Gastroesophageal sphincter (tissue), 4 donors: Measurements from ENCODE around the gene MSH6. TPM values are rescaled to one million over a fixed set of nuclear protein-coding genes. Genes with fewer than 3 reads are reported as not detected.

Experiments used
- ATAC-seq: fragments of 150-250 bp; one replicate; pipeline ENCODE4 v1.9.1; 2016; ENCODE audit warnings: mild to moderate bottlenecking, moderate library complexity
- H3K27ac ChIP-seq, 4 donors: fragments of 200-600 bp; sonication (generic) in 3 of 4; 1 replicate in 3 of 4; 2 replicates in 1 of 4; pipeline ENCODE4 v1.5.1; 2016 to 2019
- H3K27me3 ChIP-seq: fragments of 200-600 bp; sonication (generic); one replicate; pipeline ENCODE4 v1.5.1; 2019
- H3K36me3 ChIP-seq, 2 donors: fragments of 200-600 bp; sonication (generic); one replicate each; pipeline ENCODE4 v1.5.1; 2019; ENCODE audit warnings: control low read depth in 1 of 2
- H3K4me1 ChIP-seq, 3 donors: fragments of 200-600 bp; sonication (generic); 1 replicate in 2 of 3; 2 replicates in 1 of 3; pipeline ENCODE4 v1.5.1; 2016 to 2019; ENCODE audit warnings: control low read depth in 2 of 3
- H3K4me3 ChIP-seq, 2 donors: fragments of 200-600 bp; sonication (generic); one replicate each; pipeline ENCODE4 v1.5.1; 2019; ENCODE audit warnings: mild to moderate bottlenecking in 1 of 2, moderate library complexity in 1 of 2
- H3K9me3 ChIP-seq, 3 donors: fragments of 200-600 bp; sonication (generic); one replicate each; pipeline ENCODE4 v1.5.1; 2017 to 2019; ENCODE audit warnings: control low read depth in 2 of 3
- EP300 ChIP-seq: sonication (generic); formaldehyde crosslinking; IDR thresholded peaks from one replicate; pipeline ENCODE4 v1.6.1; 2017; ENCODE audit warnings: antibody characterized with exemption, mild to moderate bottlenecking
- POLR2A ChIP-seq, 2 donors: fragments of 450-650 bp; IDR thresholded peaks; one replicate each; pipeline ENCODE4 v1.6.1; 2017; ENCODE audit warnings: antibody characterized with exemption in 2 of 2, mild to moderate bottlenecking in 2 of 2, moderate library complexity in 1 of 2
- POLR2AphosphoS5 ChIP-seq: sonication (generic); formaldehyde crosslinking; IDR thresholded peaks from one replicate; pipeline ENCODE4 v1.6.1; 2017; ENCODE audit warnings: antibody characterized with exemption
- WGBS, 2 donors: methylation state at CpG; one replicate each; pipeline ENCODE4 v1.1.5; 2018; ENCODE audit warnings: low coverage in 1 of 2; 5-methylcytosine and 5-hydroxymethylcytosine counted together
- total RNA-seq, 4 donors: library from RNA; depleted of rRNA; stranded (reverse); fragments of >200 nt; gene quantifications; one replicate each; pipeline ENCODE4 v1.1.0, GENCODE V29; 2016
- TF ChIP-seq, protein P1 (sequence below), 4 experiments: fragments of 200-600 bp in 2 of 4; fragments of 450-650 bp in 2 of 4; sonication (generic) in 1 of 4; IDR thresholded peaks; one replicate each; pipeline ENCODE4 v1.5.1; 2017 to 2019; ENCODE audit warnings: antibody characterized with exemption in 4 of 4, mild to moderate bottlenecking in 2 of 4, moderate library complexity in 2 of 4

MSH6 gene
- total RNA-seq, 4 donors from 2014 or later: 31.1 to 57.0 (median 48.1) TPM

DNA sequence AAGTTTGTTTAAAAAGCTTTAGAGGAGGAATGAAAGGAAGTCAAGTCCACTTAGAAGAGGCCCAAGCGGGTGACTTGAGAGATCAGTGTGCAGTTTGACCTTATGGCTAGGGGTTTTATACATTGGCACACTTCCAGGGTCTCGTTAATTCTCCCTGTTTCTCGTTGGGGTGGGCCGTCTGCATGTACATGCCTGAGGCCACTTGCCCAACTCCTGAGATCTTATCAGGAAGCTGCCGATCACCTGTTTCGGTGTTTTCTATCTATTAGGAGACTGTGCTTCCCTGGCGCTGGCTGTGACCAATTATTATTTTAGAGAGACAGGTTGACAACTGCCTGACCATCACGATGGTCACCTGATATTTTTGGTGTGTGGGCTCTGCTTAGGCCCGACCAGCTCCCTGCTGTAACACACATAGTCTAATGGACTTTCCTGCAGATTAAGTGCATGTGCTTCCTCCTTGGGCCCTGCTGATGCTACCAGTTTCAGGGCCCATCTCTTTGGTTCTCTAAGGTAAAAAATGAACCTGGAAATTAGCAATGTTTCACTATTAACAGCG lies 31.0 kb upstream of the MSH6 start:
- Histone ChIP-seq H3K9me3 (peaks cover 0 to 15% (median 0%) of the 10 kb centered on the region in 3 donors), H3K4me1 (no peaks in the 10 kb centered on the region), H3K27me3 (peaks cover 9% of the 10 kb centered on the region), H3K4me3 (no peak overlapping the region), H3K36me3 (no peaks in the 10 kb centered on the region), H3K27ac (no peak overlapping the region)
- TF ChIP-seq POLR2A (IDR thresholded peaks at IDR 0.05) (no peak), POLR2AphosphoS5 (no peak), EP300 (no peak)
- TF ChIP-seq, protein P1, sequence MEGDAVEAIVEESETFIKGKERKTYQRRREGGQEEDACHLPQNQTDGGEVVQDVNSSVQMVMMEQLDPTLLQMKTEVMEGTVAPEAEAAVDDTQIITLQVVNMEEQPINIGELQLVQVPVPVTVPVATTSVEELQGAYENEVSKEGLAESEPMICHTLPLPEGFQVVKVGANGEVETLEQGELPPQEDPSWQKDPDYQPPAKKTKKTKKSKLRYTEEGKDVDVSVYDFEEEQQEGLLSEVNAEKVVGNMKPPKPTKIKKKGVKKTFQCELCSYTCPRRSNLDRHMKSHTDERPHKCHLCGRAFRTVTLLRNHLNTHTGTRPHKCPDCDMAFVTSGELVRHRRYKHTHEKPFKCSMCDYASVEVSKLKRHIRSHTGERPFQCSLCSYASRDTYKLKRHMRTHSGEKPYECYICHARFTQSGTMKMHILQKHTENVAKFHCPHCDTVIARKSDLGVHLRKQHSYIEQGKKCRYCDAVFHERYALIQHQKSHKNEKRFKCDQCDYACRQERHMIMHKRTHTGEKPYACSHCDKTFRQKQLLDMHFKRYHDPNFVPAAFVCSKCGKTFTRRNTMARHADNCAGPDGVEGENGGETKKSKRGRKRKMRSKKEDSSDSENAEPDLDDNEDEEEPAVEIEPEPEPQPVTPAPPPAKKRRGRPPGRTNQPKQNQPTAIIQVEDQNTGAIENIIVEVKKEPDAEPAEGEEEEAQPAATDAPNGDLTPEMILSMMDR (IDR thresholded peaks at IDR 0.05): no peak
- 52 to 69% methylated on average over 7 to 8 of the region's 10 CpGs for WGBS, 2 donors
- no peak for ATAC-seq

DNA sequence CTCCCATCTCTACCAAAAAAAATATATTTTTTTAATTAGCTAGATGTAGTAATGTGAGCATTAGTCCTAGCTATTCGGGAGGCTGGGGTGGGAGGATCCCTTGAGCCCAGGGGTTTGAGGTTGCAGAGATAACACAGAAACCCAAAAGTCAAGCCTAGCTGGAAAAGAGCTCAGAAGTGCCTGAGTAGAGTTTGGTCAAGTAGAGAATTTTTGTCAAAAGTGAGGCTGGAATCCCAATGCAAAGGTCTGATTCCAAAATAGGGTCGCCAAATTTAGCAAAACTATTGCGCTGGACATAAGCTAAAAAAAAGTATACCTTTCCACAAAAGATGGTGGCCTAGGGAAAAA lies 15.5 kb upstream of the MSH6 start:
- no peak for TF ChIP-seq POLR2A (IDR thresholded peaks at IDR 0.05)
- TF ChIP-seq, protein P1 (IDR thresholded peaks at IDR 0.05): no peak
- no peak for TF ChIP-seq EP300
- TF ChIP-seq POLR2AphosphoS5: no peak
- WGBS, 2 donors: 60 to 64% methylated on average over 3 of the region's 3 CpGs
- no peak for ATAC-seq
- Histone ChIP-seq H3K4me3 (peak overlapping the region in 1 of 2 donors; percentile 12), H3K36me3 (no peaks in the 10 kb centered on the region), H3K27ac (no peak overlapping the region), H3K9me3 (no peaks in the 10 kb centered on the region), H3K4me1 (peaks cover 0 to 8% (median 0%) of the 10 kb centered on the region in 3 donors), H3K27me3 (no peaks in the 10 kb centered on the region)

DNA sequence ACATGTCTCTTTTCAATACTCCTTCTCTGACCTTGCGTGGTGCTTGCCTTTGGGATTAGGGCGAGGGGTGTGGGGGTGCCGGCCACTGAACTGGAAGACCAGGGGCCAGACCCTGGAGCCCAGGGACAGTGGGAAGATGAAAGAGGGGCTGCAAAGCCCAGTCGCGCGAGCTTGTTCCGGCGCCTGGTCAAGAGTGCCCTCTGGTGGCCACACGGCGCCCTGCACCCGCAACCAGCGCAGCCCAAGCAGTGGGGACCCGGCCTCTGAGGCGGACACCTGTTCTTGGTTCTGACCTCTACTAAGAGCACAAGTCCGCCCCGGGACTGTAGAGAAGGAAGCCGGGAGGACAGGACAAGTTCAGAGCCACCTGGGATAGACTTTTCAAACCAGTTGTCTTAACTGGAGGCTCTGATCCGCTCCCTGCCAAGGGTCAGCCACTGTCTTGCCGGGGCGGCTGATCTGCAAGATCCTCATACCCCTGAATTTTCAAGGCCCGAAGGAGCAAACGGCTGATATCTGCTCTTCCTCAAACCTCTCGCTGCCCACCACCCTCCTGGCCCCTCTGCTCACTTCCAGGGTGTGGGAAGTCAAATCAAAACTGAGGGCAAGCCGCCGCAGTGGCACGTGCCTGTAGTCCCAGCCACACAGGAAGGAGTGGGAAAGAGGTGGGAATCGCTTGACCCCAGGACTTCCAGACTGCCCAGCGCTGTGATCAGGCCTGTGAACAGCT lies 14.9 kb upstream of the MSH6 start:
- WGBS, 2 donors: 0 to 15% methylated on average over 3 of the region's 28 CpGs
- peak; percentile 71 for ATAC-seq
- Histone ChIP-seq H3K36me3 (no peaks in the 10 kb centered on the region), H3K27me3 (no peaks in the 10 kb centered on the region), H3K4me3 (peak overlapping the region in 1 of 2 donors; percentile 12), H3K9me3 (no peaks in the 10 kb centered on the region), H3K4me1 (peaks cover 0 to 8% (median 0%) of the 10 kb centered on the region in 3 donors), H3K27ac (no peak overlapping the region)
- no peak for TF ChIP-seq EP300
- TF ChIP-seq, protein P1 (IDR thresholded peaks at IDR 0.05): peak; percentile 95 to 100 (median 97)

DNA sequence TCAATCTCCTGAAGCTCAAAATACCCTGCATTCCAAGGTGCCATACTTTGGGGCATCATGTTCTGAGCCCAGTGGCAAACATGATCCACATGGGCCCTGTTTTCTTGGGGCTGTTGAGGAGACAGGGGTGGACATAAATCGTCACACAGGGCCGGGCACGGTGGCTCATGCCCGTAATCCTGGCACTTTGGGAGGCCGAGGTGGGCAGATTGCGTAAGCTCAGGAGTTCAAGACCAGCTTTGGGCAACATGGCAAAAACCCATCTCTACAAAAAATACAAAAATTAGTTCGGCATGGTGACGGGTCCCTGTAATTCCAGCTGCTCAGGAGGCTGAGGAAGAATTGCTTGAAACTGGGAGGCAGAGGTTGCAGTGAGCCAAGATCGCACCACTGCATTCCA lies 13.6 kb upstream of the MSH6 start:
- H3K27me3 ChIP-seq: no peaks in the 10 kb centered on the region
- no peaks in the 10 kb centered on the region for H3K9me3 ChIP-seq
- ATAC-seq: no peak
- H3K36me3 ChIP-seq: no peaks in the 10 kb centered on the region
- H3K4me1 ChIP-seq: peaks cover 0 to 8% (median 0%) of the 10 kb centered on the region in 3 donors
- no peak overlapping the region for H3K4me3 ChIP-seq
- 91% methylated on average over 4 of the region's 9 CpGs; no CpG with 5 or more reads in 1 of the 2 donors for whole genome bisulfite sequencing, 2 donors
- H3K27ac ChIP-seq: no peak overlapping the region
- no peak for TF ChIP-seq POLR2A (IDR thresholded peaks at IDR 0.05)
- no peak for TF ChIP-seq POLR2AphosphoS5
- no peak for TF ChIP-seq EP300
- TF ChIP-seq, protein P1 (IDR thresholded peaks at IDR 0.05): no peak

DNA sequence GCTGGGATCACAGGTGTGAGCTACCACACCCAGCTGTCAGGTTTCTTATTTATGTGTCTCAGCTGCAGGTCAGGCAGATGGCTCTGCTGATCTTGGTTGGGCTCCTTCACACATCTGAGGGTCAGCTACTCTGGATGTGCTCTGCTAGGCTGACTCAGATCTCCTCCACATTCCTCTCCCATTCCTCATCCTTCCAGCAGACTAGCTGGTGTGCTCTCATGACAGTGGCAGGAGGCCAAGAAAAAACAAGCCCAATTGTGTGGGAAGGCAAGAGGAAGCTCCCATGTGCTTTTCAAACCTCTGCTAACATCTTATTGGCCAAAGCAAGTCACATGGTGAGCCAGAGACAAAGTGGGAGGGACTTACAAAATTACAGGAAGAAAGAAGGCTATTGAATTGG lies 11.7 kb upstream of the MSH6 start:
- no peak for ATAC-seq

More for the DNA sequence above, 11.7 kb upstream of the MSH6 start:
- Histone ChIP-seq H3K4me1 (peaks cover 0 to 8% (median 0%) of the 10 kb centered on the region in 3 donors), H3K36me3 (no peaks in the 10 kb centered on the region), H3K27ac (no peak overlapping the region), H3K4me3 (no peak overlapping the region), H3K27me3 (no peaks in the 10 kb centered on the region), H3K9me3 (no peaks in the 10 kb centered on the region)
- TF ChIP-seq POLR2AphosphoS5 (no peak), EP300 (no peak), POLR2A (IDR thresholded peaks at IDR 0.05) (no peak)
- TF ChIP-seq, protein P1 (IDR thresholded peaks at IDR 0.05): no peak
